HFFc6 (cell line): ENCODE data around the gene TTLL12. TPM values are rescaled to one million over a fixed set of nuclear protein-coding genes. Genes with fewer than 3 reads are reported as not detected.

ENCODE experiments used
- DNase-seq: peaks from one replicate; pipeline ENCODE4 v3.0.0-alpha.2; 2018
- H3K27ac Mint-ChIP-seq: 2 replicates; pipeline ENCODE4 v1.8.0; 2020; ENCODE audit warnings: mild to moderate bottlenecking, mixed read lengths
- H3K27me3 Mint-ChIP-seq: 2 replicates; pipeline ENCODE4 v1.8.0; 2021; ENCODE audit warnings: mild to moderate bottlenecking, moderate library complexity, mixed read lengths; ENCODE audit not compliant: insufficient read depth
- H3K36me3 Mint-ChIP-seq: 2 replicates; pipeline ENCODE4 v1.8.0; 2021; ENCODE audit warnings: low read depth, mixed read lengths
- H3K4me1 Mint-ChIP-seq: 2 replicates; pipeline ENCODE4 v1.8.0; 2020; ENCODE audit warnings: low read depth, mixed read lengths
- H3K4me3 Mint-ChIP-seq: 2 replicates; pipeline ENCODE4 v1.8.0; 2020; ENCODE audit warnings: mild to moderate bottlenecking, moderate library complexity, mixed read lengths
- H3K9me3 Mint-ChIP-seq: 2 replicates; pipeline ENCODE4 v1.8.0; 2020; ENCODE audit warnings: mild to moderate bottlenecking, mixed read lengths
- CTCF ChIP-seq: fragments of 200-600 bp; sonication (generic); IDR thresholded peaks from 2 replicates; pipeline ENCODE4 v1.5.0; 2021; ENCODE audit warnings: antibody characterized with exemption, mild to moderate bottlenecking
- total RNA-seq, 6 experiments: library from RNA; stranded (reverse); fragmentation: NEBNext Ultra II Directional; extraction: Animal tissue kit (Norgen Biotek cat#: 25700); gene quantifications; 2 replicates in 1 of 6; 3 replicates in 5 of 6; pipeline ENCODE4 v1.2.3, GENCODE V29; 2021

TTLL12 gene
- total RNA-seq, 6 experiments from 2014 or later, result 33.9 to 42.4 (median 38.7) TPM

- Mint-ChIP-seq H3K4me1 (no peaks in the 10 kb centered on the region), H3K9me3 (no peaks in the 10 kb centered on the region), H3K4me3 (no peak overlapping the region), H3K36me3 (peaks cover 9% of the 10 kb centered on the region; the same call in 1 of the 2 replicates), H3K27me3 (no peaks in the 10 kb centered on the region), H3K27ac (no peak overlapping the region)
- no peak for TF ChIP-seq CTCF
- DNase-seq, result no peak
Observed at GRCh38 chr22:43174941-43175531, 11.9 kb downstream of the TTLL12 start.

GRCh38 chr22:43173976-43174720, 12.8 kb downstream of the TTLL12 start:
- no peak for TF ChIP-seq CTCF
- no peak overlapping the region for H3K4me3 Mint-ChIP-seq

GRCh38 chr22:43173566-43173965, 13.4 kb downstream of the TTLL12 start:
- Mint-ChIP-seq H3K27me3 (no peaks in the 10 kb centered on the region), H3K4me1 (peaks cover 6% of the 10 kb centered on the region; the same call in 1 of the 2 replicates), H3K27ac (no peak overlapping the region), H3K9me3 (no peaks in the 10 kb centered on the region), H3K36me3 (peaks cover 6% of the 10 kb centered on the region; the same call in 1 of the 2 replicates), H3K4me3 (no peak overlapping the region)
- DNase-seq, result no peak
- TF ChIP-seq CTCF, result no peak

More at GRCh38 chr22:43173976-43174720, 12.8 kb downstream of the TTLL12 start:
- H3K27ac Mint-ChIP-seq, result no peak overlapping the region
- no peaks in the 10 kb centered on the region for H3K27me3 Mint-ChIP-seq
- peaks cover 9% of the 10 kb centered on the region; the same call in 1 of the 2 replicates for H3K36me3 Mint-ChIP-seq
- peaks cover under 1% of the 10 kb centered on the region; the same call in 1 of the 2 replicates for H3K4me1 Mint-ChIP-seq
- DNase-seq, result no peak
- H3K9me3 Mint-ChIP-seq, result no peaks in the 10 kb centered on the region

GRCh38 chr22:43172191-43172590, 14.7 kb downstream of the TTLL12 start:
- no peak for DNase-seq
- TF ChIP-seq CTCF, result no peak
- Mint-ChIP-seq H3K27ac (no peak overlapping the region), H3K4me1 (peaks cover 11% of the 10 kb centered on the region; the same call in 1 of the 2 replicates), H3K36me3 (peaks cover 4% of the 10 kb centered on the region; the same call in 1 of the 2 replicates), H3K27me3 (no peaks in the 10 kb centered on the region), H3K9me3 (no peaks in the 10 kb centered on the region), H3K4me3 (no peak overlapping the region)

GRCh38 chr22:43171607-43172006, 15.3 kb downstream of the TTLL12 start:
- no peak for TF ChIP-seq CTCF
- H3K9me3 Mint-ChIP-seq, result no peaks in the 10 kb centered on the region

More at GRCh38 chr22:43171607-43172006, 15.3 kb downstream of the TTLL12 start:
- peaks cover 4% of the 10 kb centered on the region; the same call in 1 of the 2 replicates for H3K36me3 Mint-ChIP-seq
- no peak overlapping the region for H3K4me3 Mint-ChIP-seq
- H3K4me1 Mint-ChIP-seq, result peaks cover 11% of the 10 kb centered on the region; the same call in 1 of the 2 replicates
- no peak overlapping the region for H3K27ac Mint-ChIP-seq
- DNase-seq, result no peak
- H3K27me3 Mint-ChIP-seq, result peaks cover under 1% of the 10 kb centered on the region; the same call in 1 of the 2 replicates
